Large intestine (tissue), 3 donors: ENCODE data around the gene CDH12. TPM values are rescaled to one million over a fixed set of nuclear protein-coding genes. Genes with fewer than 3 reads are reported as not detected.

ENCODE experiments used
- DNase-seq, 2 donors: peaks; one replicate each; pipeline versions ENCODE4 v3.0.0 to v3.0.0-alpha.2; 2013
- H3K27ac ChIP-seq: one replicate; pipeline ENCODE4 v1.5.1; 2013; ENCODE audit warnings: low read length
- H3K27me3 ChIP-seq: 2 replicates; pipeline ENCODE4 v1.6.1; 2013; ENCODE audit warnings: low read length; ENCODE audit not compliant: control insufficient read depth, insufficient read depth
- H3K36me3 ChIP-seq: 2 replicates; pipeline ENCODE4 v1.6.1; 2013; ENCODE audit warnings: low read length; ENCODE audit not compliant: control insufficient read depth, insufficient read depth
- H3K4me1 ChIP-seq: one replicate; pipeline ENCODE4 v1.6.1; 2013; ENCODE audit warnings: low read length; ENCODE audit not compliant: control insufficient read depth, insufficient read depth
- H3K4me3 ChIP-seq: one replicate; pipeline ENCODE4 v1.5.1; 2013; ENCODE audit warnings: low read length
- H3K9me3 ChIP-seq: one replicate; pipeline ENCODE4 v1.6.1; 2013; ENCODE audit warnings: mild to moderate bottlenecking, low read depth, low read length, moderate library complexity; ENCODE audit not compliant: control insufficient read depth
- WGBS: methylation state at CpG from one replicate; pipeline ENCODE4 v1.1.5; 2013; ENCODE audit warnings: low lambda C conversion rate; ENCODE audit not compliant: insufficient coverage; 5-methylcytosine and 5-hydroxymethylcytosine counted together
- polyA plus RNA-seq: library from polyadenylated mRNA; unstranded; fragments of 120-200 nt; gene quantifications from one replicate; pipeline ENCODE4 v1.2.1, GENCODE V29; 2013

Gene CDH12
- polyA plus RNA-seq, 1 donor: 1.1 TPM

- H3K4me3 ChIP-seq: no peak overlapping the region
- H3K27ac ChIP-seq: no peak overlapping the region
- no CpG with 5 or more reads among the region's 1 CpG for WGBS
- no peaks in the 10 kb centered on the region for H3K4me1 ChIP-seq
- H3K9me3 ChIP-seq: no peaks in the 10 kb centered on the region
- no peak for DNase-seq
- H3K36me3 ChIP-seq: no peaks in the 10 kb centered on the region
- H3K27me3 ChIP-seq: no peaks in the 10 kb centered on the region
Measured at GRCh38 chr5:22722056-22722455, 131.1 kb downstream of the CDH12 start.

- Histone ChIP-seq H3K4me1 (no peaks in the 10 kb centered on the region), H3K27me3 (no peaks in the 10 kb centered on the region), H3K36me3 (no peaks in the 10 kb centered on the region), H3K27ac (no peak overlapping the region), H3K4me3 (no peak overlapping the region), H3K9me3 (no peaks in the 10 kb centered on the region)
- 100% methylated on average over 1 of the region's 3 CpGs for WGBS
- DNase-seq: no peak
Measured at GRCh38 chr5:22719842-22720241, 133.3 kb downstream of the CDH12 start.

- Histone ChIP-seq H3K4me3 (no peak overlapping the region), H3K9me3 (no peaks in the 10 kb centered on the region), H3K4me1 (no peaks in the 10 kb centered on the region), H3K27ac (no peak overlapping the region), H3K27me3 (no peaks in the 10 kb centered on the region), H3K36me3 (no peaks in the 10 kb centered on the region)
- no peak for DNase-seq
- 36% methylated on average over 2 of the region's 2 CpGs for whole genome bisulfite sequencing
Measured at GRCh38 chr5:22710660-22711059, 142.5 kb downstream of the CDH12 start.

GRCh38 chr5:22709743-22710142 is 143.4 kb downstream of the CDH12 start:
- no peaks in the 10 kb centered on the region for H3K36me3 ChIP-seq
- no peaks in the 10 kb centered on the region for H3K4me1 ChIP-seq
- no peaks in the 10 kb centered on the region for H3K27me3 ChIP-seq
- no peak for DNase-seq
- H3K9me3 ChIP-seq: no peaks in the 10 kb centered on the region
- H3K4me3 ChIP-seq: no peak overlapping the region
- H3K27ac ChIP-seq: no peak overlapping the region

- no peak overlapping the region for H3K4me3 ChIP-seq
Measured at GRCh38 chr5:22708770-22709328, 144.3 kb downstream of the CDH12 start.

GRCh38 chr5:22706901-22707300 is 146.2 kb downstream of the CDH12 start:
- Histone ChIP-seq H3K9me3 (no peaks in the 10 kb centered on the region), H3K4me3 (no peak overlapping the region), H3K27me3 (no peaks in the 10 kb centered on the region), H3K36me3 (no peaks in the 10 kb centered on the region), H3K4me1 (no peaks in the 10 kb centered on the region), H3K27ac (no peak overlapping the region)
- WGBS: 100% methylated on average over 1 of the region's 1 CpG
- DNase-seq: no peak

More at GRCh38 chr5:22708770-22709328, 144.3 kb downstream of the CDH12 start:
- no peaks in the 10 kb centered on the region for H3K27me3 ChIP-seq
- H3K27ac ChIP-seq: no peak overlapping the region
- H3K36me3 ChIP-seq: no peaks in the 10 kb centered on the region
- no peaks in the 10 kb centered on the region for H3K9me3 ChIP-seq
- no peak for DNase-seq
- WGBS: 80% methylated on average over 6 of the region's 9 CpGs
- no peaks in the 10 kb centered on the region for H3K4me1 ChIP-seq

- WGBS: 90% methylated on average over 1 of the region's 5 CpGs
- Histone ChIP-seq H3K36me3 (no peaks in the 10 kb centered on the region), H3K27me3 (no peaks in the 10 kb centered on the region), H3K4me3 (no peak overlapping the region), H3K27ac (no peak overlapping the region), H3K4me1 (no peaks in the 10 kb centered on the region), H3K9me3 (no peaks in the 10 kb centered on the region)
- no peak for DNase-seq
Measured at GRCh38 chr5:22699319-22699718, 153.8 kb downstream of the CDH12 start.

GRCh38 chr5:22693121-22693520 is 160.0 kb downstream of the CDH12 start:
- no peak overlapping the region for H3K4me3 ChIP-seq
- H3K4me1 ChIP-seq: no peaks in the 10 kb centered on the region
- no peaks in the 10 kb centered on the region for H3K36me3 ChIP-seq
- no peak for DNase-seq
- H3K27me3 ChIP-seq: no peaks in the 10 kb centered on the region
- WGBS: no CpG with 5 or more reads among the region's 4 CpGs
- no peak overlapping the region for H3K27ac ChIP-seq
- no peaks in the 10 kb centered on the region for H3K9me3 ChIP-seq

GRCh38 chr5:22683050-22683449 is 170.1 kb downstream of the CDH12 start:
- no peaks in the 10 kb centered on the region for H3K9me3 ChIP-seq
- no peaks in the 10 kb centered on the region for H3K36me3 ChIP-seq
- no peaks in the 10 kb centered on the region for H3K4me1 ChIP-seq
- H3K27ac ChIP-seq: no peak overlapping the region
- WGBS: no CpG with 5 or more reads among the region's 2 CpGs
- H3K4me3 ChIP-seq: no peak overlapping the region
- no peaks in the 10 kb centered on the region for H3K27me3 ChIP-seq
- no peak for DNase-seq

GRCh38 chr5:22678886-22679285 is 174.3 kb downstream of the CDH12 start:
- Histone ChIP-seq H3K27ac (no peak overlapping the region), H3K4me1 (no peaks in the 10 kb centered on the region), H3K4me3 (no peak overlapping the region), H3K9me3 (no peaks in the 10 kb centered on the region), H3K27me3 (no peaks in the 10 kb centered on the region), H3K36me3 (no peaks in the 10 kb centered on the region)
- no CpG with 5 or more reads among the region's 3 CpGs for WGBS
- no peak for DNase-seq

- Histone ChIP-seq H3K4me3 (no peak overlapping the region), H3K27ac (no peak overlapping the region), H3K27me3 (no peaks in the 10 kb centered on the region), H3K9me3 (no peaks in the 10 kb centered on the region), H3K4me1 (no peaks in the 10 kb centered on the region), H3K36me3 (no peaks in the 10 kb centered on the region)
- no peak for DNase-seq
Measured at GRCh38 chr5:22673131-22673530, 180.0 kb downstream of the CDH12 start.
